GM20431 (cell line): ENCODE measurements around the gene NUP107.

Experiments used
- in situ Hi-C: fragments of 300-500 bp; cut with MseI, MboI; formaldehyde crosslinking; loops from one replicate; pipeline ENCODE4 v1.15.0; 2020; ENCODE audit warnings: low sequenced_read_pairs; ENCODE audit not compliant: unreplicated experiment

NUP107 gene

GRCh38 chr12:68727776-68728175 lies 41.0 kb downstream of the NUP107 start:
- in situ Hi-C loops = no loop called here

- in situ Hi-C loops = no loop called here
These were observed 46.9 kb downstream of the NUP107 start for GRCh38 chr12:68733661-68734071.

- in situ Hi-C loops = no loop called here
These were observed 53.1 kb downstream of the NUP107 start for GRCh38 chr12:68739891-68740290.

- in situ Hi-C loops = no loop called here
These were observed 56.6 kb downstream of the NUP107 start for GRCh38 chr12:68743356-68743755.

- in situ Hi-C loops = no loop called here
These were observed 58.7 kb downstream of the NUP107 start for GRCh38 chr12:68745376-68745903.

- in situ Hi-C loops = no loop called here
These were observed 59.3 kb downstream of the NUP107 start, which contains the start of gene SLC35E3 for GRCh38 chr12:68745904-68746571. SLC35E3 (plus strand) TSS chr12:68746176; CDS start chr12:68746378, 202 bp downstream.

- in situ Hi-C loops = no loop called here
These were observed 59.9 kb downstream of the NUP107 start for GRCh38 chr12:68746572-68747180.

GRCh38 chr12:68749443-68749842 lies 62.7 kb downstream of the NUP107 start:
- in situ Hi-C loops = no loop called here

- in situ Hi-C loops = no loop called here
These were observed 63.1 kb downstream of the NUP107 start for GRCh38 chr12:68749861-68750260.

- in situ Hi-C loops = no loop called here
These were observed 63.7 kb downstream of the NUP107 start for GRCh38 chr12:68750506-68750905.

- in situ Hi-C loops = no loop called here
These were observed 68.9 kb downstream of the NUP107 start for GRCh38 chr12:68755536-68756243.

- in situ Hi-C loops = no loop called here
These were observed 73.1 kb downstream of the NUP107 start for GRCh38 chr12:68759852-68760251.

- in situ Hi-C loops = no loop called here
These were observed 74.1 kb downstream of the NUP107 start for GRCh38 chr12:68760806-68761441.

- in situ Hi-C loops = no loop called here
These were observed 74.6 kb downstream of the NUP107 start for GRCh38 chr12:68761442-68761812.

- in situ Hi-C loops = no loop called here
These were observed 75.3 kb downstream of the NUP107 start for GRCh38 chr12:68761901-68762630.

- in situ Hi-C loops = no loop called here
These were observed 75.9 kb downstream of the NUP107 start for GRCh38 chr12:68762691-68763090.

- in situ Hi-C loops = no loop called here
These were observed 78.9 kb downstream of the NUP107 start for GRCh38 chr12:68765696-68766095.

- in situ Hi-C loops = no loop called here
These were observed 79.9 kb downstream of the NUP107 start for GRCh38 chr12:68766646-68767045.

GRCh38 chr12:68767191-68767590 lies 80.4 kb downstream of the NUP107 start:
- in situ Hi-C loops = no loop called here

- in situ Hi-C loops = no loop called here
These were observed 81.7 kb downstream of the NUP107 start for GRCh38 chr12:68768431-68768939.
